DMS 273 (cell line): ENCODE results near the gene DOP1B.
A peak's percentile ranks its signal among the peaks of the same experiment; 100 is the strongest.
"Not testable (repeated sequence)": the region's sequence is repeated elsewhere in the genome, so short reads cannot be mapped to it uniquely, and the experiment has no call there.

Source experiments
- DNase-seq: peaks from one replicate; lab custom pipeline; 2025; ENCODE audit not compliant: unreplicated experiment; lab: John Stamatoyannopoulos, UW

DOP1B gene, protein sequence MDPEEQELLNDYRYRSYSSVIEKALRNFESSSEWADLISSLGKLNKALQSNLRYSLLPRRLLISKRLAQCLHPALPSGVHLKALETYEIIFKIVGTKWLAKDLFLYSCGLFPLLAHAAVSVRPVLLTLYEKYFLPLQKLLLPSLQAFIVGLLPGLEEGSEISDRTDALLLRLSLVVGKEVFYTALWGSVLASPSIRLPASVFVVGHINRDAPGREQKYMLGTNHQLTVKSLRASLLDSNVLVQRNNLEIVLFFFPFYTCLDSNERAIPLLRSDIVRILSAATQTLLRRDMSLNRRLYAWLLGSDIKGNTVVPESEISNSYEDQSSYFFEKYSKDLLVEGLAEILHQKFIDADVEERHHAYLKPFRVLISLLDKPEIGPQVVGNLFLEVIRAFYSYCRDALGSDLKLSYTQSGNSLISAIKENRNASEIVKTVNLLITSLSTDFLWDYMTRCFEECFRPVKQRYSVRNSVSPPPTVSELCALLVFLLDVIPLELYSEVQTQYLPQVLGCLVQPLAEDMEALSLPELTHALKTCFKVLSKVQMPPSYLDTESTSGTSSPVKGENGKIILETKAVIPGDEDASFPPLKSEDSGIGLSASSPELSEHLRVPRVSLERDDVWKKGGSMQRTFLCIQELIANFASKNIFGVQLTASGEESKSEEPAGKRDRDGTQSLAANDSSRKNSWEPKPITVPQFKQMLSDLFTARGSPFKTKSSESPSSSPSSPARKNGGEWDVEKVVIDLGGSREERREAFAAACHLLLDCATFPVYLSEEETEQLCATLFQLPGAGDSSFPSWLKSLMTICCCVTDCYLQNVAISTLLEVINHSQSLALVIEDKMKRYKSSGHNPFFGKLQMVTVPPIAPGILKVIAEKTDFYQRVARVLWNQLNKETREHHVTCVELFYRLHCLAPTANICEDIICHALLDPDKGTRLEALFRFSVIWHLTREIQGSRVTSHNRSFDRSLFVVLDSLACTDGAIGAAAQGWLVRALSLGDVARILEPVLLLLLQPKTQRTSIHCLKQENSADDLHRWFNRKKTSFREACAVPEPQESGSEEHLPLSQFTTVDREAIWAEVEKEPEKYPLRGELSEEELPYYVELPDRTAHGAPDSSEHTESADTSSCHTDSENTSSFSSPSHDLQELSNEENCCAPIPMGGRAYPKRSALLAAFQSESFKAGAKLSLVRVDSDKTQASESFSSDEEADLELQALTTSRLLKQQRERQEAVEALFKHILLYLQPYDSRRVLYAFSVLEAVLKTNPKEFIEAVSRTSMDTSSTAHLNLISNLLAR (N-terminal part only)

DNA sequence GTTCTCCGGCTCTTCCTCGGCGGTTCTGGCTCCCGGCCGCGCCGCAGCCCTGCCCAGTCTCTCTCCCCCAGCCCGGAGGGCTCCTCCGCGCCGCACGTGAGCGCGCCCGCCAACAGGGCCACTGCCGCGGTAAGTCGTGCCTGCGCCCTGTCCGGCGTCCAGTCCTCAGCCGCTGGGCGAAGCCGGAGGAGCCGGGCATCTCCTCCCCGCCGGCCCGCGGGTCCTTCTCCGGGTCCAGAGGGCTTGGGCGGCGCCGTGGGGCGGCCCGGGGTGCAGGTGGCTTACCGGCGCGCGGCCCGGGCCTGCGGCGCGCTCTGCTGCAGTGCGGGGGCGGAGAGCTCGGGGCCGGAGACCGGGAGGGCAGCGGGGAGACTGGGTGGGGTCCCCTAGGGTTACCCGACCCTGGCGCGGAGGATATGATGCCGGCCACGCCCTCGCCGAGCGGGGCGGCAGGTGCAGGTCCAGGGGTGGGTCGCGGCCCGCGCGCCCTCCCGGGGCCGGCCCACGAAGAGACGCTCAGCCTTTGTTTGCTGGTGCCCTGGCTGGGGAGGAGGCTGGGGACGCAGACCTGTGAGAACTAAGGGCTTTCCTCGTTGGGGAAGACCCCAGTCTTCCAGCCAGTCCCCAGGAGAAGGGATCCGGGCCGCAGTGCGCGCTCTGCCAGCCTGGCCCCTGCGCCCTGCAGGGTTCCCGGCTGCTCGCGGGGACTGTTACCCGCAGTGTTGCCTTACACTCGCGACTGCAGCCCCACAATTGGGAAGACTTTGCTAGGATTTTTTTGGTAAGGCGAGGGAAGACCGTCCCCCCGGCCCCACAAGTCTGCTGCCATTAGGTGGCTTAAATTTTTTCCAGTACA is at the start of gene DOP1B:
Gene DOP1B (plus strand): TSS at position 10 of the 856 bp plus-strand sequence. CDS start 7,910 bp downstream, outside the sequence.
- peak; percentile 81 for DNase-seq

DNA sequence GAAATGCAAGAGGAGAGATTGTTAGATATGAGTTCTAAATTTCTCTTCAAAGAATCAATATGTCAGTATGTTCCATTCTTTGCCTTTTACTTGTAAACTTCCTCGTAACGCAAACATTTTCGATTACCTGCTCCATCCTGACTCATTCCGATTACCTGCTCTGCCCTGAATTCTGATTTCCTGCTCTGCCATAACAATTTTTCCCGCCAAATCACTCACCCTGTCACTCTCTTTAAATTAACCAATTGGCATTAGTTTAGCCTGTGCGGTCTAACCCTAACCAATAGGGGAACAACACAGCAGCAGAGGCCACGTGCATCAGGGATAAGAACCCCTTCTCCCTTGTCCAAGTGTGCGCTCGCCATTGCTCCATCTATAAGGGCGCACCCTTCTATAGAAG is 46.8 kb upstream of the DOP1B start:
- DNase-seq = no peak

DNA sequence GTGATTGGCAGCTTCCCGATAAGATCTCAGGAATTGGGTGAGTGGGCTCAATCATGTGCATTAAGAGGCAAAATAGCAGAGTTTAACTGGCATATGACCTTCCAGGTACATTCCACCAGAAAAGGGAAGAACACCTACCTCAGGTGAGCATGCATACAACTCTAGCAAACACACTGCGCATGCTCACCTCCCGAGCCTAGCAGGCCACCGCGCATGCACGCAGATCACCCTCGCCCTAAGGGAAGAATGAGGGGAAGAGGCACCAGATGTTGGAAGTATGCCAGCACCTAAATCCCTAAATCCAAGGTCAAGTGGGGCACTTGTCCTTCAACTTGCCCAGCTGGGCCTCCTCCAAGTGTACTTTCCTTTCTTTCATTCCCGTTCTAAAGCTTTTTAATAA is 45.4 kb upstream of the DOP1B start:
- DNase-seq = no peak

DNA sequence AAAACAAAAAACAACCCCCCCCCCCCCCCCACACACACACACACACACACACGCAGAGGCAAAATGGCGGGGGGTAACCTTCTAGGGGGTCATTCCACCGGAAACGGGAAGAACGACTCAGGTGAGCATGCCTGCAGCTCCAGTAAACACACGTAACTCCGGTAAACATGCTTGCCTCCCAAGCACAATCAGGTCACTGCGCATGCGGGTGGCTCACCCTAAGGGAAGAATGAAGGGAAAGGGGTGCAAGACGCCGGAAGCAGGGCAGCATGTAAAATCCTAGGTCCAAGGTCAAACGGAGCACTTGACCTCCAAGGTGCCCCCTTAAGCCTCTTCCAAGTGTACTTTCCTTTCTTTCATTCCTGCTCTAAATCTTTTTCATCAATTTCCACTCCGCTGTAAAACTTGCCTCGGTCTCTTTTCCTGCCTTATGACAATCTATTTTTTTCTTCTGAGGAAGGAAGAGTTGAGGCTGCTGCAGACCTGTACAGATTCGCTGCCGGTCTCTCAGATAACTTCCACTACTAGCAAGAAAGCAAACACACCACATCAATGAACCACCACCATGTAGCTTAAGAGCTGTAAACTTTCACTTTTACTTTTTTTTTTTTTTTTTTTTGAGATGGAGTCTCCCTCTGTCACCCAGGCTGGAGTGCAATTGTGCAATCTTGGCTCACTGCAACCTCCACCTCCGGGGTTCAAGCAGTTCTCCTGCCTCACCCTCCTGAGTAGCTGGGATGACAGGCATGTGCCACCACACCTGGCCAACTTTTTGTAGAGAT is 42.8 kb upstream of the DOP1B start:
- no peak for DNase-seq

DNA sequence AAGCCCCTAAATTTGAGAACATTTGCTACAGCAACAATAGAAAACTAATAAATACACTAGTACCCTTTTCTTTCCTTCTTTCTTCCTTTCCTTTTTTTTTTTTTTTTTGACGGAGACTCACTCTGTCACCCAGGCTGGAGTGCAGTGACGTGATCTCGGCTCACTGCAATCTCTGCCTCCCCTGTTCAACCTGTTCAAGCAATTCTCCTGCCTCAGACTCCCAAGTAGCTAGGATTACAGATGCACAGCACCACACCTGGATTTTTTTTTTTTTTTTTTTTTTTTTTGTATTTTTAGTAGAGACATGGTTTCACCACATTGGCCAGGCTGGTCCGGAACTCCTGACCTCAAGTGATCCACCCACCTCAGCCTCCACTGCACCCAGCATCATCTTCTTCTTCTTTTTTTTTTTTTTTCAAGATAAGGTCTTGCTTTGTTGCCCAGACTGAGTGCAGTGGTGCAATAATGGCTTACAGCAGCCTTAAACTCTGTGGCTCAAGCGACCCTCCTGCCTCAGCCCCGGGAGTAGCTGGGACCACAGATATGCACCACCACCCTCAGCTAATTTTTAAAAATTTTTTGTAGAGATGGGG is 41.4 kb upstream of the DOP1B start:
- DNase-seq = no peak

DNA sequence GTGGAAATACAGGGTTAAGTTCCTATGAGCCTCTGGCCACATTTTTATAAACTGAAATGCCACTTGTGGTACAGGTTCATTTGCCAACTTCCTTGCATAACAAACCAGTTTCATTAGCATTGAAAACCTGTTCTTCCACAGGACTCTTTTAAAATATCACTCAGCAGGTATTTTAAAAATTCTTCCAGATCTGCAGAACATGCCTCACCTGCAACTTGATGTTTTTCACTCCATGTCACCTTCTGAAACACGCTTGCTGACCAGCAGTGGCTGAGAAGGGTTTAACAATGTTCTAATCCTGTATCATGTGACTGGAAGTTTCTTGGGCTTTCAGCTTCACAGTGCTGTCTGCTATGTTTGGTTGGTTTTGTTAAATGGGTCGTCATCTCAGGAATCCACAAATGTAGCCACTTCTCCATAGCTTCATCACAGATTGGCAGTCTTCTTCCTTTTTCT is 39.3 kb upstream of the DOP1B start:
- no peak for DNase-seq

DNA sequence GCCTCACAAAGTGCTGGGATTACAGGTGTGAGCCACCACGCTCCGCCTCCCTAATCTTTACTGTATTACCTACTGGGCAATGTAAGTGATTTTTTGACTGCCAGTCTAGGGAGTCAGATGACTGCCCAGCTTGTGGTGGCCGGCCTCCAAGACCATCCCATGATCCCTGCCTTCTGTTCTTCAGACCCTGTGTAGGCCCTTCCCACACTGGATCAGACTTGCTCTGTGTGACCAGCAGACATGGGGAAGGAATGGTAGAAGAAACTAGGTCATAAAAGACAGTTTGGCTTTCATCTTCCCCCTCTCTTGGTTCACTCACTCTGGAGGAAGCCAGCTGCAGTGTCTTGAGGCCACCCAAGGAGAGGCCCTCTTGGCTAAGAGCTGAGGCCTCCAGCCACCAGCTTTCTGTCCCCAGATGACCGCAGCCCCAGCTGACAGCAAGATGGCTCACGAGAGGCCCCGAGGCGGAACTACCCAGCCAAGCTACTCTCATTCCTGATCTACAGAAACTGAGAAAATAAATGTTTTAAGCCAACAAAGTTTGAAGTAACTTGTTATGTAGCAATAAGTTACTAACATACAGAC is 36.2 kb upstream of the DOP1B start:
- no peak for DNase-seq

DNA sequence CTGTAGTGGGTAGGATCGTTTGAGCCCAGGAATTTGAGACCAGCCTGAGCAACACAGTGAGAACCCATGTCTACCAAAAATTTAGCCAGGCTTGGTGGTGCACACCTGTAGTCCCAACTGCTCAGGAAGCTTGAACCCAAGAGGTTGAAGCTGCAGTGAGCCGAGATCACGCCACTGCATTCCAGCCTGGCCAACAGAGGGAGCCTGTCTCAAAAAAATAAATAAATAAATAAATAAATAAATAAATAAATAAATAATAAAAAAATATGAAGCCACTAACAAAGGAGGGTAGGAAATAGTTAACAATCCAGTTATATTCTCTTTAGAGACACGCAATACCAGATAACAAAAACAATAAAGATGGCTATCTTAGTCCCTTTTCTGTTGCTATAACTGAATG is 33.6 kb upstream of the DOP1B start:
- DNase-seq = peak; percentile 29

DNA sequence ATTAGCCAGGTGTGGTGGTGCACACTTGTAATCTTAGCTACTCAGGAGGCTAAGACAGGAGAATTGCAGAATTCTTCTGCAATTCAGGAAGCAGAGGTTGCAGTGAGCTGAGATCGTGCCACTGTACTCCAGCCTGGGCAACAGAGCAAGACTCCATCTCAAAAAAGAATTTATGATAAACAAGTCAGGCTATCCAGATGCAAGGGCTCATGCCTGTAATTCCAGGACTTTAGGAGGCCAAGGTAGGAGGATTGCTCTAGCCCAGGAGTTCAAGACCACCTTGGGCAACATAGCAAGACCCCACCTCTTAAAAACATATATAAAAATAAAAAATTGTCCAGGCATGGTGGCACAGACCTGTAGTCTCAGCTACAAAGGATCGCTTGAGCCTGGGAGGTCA is 32.2 kb upstream of the DOP1B start:
- DNase-seq = no peak

DNA sequence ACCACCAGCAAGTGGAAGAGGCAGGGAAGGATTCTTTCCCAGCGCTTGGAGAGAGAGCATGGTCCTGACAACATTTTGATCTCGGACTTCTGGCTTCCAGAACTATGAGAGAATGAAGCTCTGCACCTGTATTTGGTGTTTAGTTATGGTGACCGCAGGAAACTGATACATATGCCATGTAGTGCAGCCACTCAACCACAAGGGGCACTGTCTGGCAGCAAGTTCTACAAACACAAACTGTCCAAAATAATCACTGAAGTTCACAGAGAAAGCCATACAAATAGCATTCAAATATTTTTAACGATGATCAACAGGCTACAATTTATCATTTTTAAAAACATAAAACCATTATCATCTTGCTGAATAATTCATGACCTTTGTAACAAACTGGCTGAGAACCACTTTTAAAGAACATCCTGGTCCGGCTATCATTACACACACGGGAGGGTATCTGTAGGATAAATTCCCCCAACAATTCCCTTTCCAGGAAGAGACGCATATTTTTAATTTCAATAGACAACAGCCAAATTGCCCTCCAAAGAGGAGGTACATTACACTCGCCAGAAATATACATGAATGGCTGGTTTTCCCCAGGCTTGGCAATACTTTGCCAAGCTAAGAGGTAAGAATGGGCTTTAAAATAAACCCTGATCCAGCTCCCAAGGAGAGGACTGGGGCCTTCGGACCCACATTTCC is 31.0 kb upstream of the DOP1B start:
- peak; percentile 72 for DNase-seq

DNA sequence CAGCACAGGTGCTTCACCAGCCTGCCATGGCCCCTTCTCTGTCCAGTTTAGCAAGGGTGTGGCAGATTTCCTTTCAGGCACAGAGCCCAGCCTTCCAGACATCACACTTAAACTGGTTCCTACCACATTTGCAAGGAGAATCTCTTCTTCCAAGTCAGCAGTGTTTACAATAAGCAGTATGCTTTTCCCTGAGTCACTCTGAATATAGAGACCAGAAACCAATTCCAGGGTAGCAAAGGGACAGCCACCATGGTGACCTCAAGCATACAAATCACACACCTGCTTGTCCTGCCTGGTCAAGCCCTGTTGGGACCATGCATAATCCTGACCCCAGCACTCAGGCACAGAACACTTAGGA is 30.4 kb upstream of the DOP1B start:
- no peak for DNase-seq

DNA sequence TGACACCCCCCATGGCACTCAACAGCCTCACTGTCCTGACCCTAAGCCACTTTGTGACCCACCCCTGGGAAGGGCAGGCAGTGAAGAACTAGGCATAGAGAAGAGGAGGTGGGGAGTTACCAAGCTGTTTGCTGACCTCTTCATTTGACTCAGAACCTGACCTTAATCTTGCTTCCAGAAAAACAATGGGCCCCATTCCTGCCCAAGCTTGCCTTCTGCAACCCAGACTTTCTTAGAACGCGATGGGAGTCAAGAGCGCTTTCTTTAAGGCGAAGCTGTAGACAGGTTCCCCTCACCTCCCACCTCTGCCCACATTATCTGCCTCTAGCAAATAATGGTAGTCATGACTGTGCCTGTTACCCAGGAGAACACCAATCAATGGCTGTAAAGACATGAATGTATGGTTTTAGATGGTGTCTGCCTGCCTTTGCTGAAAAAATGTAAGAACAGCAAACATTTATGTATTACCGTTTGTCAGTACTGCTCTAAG is 30.0 kb upstream of the DOP1B start:
- no peak for DNase-seq

DNA sequence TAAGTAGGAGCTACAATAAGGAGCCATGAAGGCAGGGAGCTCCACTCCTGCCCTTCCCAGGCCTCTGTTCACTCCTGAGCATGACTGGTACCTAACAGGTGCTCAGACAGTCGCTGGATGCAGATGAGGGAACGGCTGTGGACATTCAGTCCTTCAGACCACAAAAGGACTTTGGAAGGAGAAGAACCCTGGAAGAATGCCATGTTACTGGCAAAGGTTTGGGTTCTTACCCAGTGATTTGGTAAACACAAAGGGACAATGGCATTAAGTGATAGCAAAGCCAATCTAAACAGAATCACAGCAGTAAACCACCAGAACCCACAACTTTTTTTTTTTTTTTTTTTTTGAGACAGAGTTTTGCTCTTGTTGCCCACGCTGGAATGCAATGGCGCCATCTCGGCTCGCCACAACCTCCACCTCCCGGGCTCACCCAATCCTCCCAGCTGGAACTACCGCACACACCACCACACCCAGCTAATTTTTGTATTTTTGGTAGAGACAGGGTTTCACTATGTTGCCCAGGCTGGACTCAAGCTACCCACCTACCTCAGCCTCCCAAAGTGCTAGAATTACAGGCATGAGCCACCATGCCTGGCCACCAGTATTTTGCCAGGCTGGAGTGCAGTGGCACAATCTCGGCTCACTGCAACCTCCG is 29.2 kb upstream of the DOP1B start:
- DNase-seq = no peak

DNA sequence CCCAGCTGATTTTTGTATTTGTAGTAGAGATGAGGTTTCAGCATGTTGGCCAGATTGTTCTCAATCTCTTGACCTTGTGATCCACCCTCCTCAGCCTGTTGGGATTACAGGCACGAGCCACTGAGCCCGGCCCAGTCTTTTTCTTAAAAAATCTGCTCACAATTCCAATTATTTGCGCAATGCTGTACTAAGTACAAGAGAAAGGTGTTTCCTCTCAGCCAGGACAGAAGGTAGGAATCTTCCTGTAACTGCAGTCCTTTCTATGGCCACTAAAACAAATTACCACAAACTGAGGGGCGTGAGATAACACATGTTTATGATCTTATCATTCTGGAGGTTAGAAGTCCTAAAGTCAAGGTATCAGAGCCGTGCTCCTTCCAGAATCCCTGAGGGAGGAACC is 28.6 kb upstream of the DOP1B start:
- no peak for DNase-seq

DNA sequence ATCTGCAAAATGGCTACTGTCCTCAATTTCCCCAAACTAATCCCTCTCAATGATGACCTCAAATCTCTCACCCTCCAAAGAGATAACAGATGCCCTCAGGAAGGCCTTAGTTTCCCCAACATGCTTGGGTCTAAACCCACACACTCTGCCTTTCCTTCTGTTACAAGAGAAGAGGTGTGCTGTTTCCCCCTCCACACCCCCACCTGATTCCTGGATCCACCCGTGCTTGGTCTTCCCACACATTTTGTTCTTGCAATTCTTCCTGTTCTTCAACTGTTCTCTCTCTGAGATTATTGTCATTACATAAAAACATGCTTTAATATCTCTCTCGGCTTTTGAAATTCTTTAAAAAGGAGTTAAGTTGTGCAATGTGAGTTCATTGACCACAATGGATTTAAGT is 27.4 kb upstream of the DOP1B start:
- DNase-seq = no peak

DNA sequence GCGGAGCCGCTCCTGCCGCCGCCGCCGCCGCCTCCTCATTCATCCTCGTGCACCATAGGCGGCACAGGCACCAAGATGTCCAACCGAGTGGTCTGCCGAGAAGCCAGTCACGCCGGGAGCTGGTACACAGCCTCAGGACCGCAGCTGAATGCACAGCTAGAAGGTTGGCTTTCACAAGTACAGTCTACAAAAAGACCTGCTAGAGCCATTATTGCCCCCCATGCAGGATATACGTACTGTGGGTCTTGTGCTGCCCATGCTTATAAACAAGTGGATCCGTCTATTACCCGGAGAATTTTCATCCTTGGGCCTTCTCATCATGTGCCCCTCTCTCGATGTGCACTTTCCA is 26.2 kb upstream of the DOP1B start:
- not testable (repeated sequence) for DNase-seq

DNA sequence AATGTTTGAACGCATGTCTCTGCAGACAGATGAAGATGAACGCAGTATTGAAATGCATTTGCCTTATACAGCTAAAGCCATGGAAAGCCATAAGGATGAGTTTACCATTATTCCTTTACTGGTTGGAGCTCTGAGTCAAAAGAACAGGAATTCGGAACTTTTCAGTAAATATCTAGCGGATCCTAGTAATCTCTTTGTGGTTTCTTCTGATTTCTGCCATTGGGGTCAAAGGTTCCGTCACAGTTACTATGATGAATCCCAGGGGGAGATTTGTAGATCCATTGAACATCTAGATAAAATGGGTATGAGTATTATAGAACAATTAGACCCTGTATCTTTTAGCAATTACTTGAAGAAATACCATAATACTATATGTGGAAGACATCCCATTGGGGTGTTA is 25.8 kb upstream of the DOP1B start:
- not testable (repeated sequence) for DNase-seq

DNA sequence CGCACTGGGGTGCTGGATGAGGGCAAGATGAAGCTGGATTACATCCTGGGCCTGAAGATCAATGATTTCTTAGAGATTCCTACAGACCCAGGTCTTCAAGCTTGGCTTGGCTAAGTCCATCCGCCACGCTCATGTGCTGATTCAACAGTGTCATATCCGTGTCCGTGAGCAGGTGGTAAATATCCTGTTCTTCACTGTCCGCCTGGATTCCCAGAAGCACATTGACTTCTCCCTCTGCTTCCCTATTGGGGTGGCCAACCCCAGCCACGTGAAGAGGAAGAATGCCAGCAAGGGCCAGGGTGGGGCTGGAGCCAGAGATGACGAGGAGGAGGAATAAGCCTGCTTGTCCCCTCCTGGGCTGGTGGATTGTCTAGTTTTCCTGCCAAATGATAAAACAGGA is 23.9 kb upstream of the DOP1B start:
- DNase-seq = no peak
